GM12878 (cell line): ENCODE results near the gene KLF6. TPM values are rescaled to one million over a fixed set of nuclear protein-coding genes. Genes with fewer than 3 reads are reported as not detected.

Experiments
- CREM ChIP-seq: IDR thresholded peaks from 2 replicates; pipeline ENCODE4 v1.6.1; 2014; ENCODE audit warnings: antibody characterized with exemption, low read depth
- EED ChIP-seq: sonication (generic); IDR thresholded peaks from 2 replicates; pipeline ENCODE4 v1.6.1; 2016; ENCODE audit warnings: antibody characterized with exemption, low read depth
- ETV6 ChIP-seq, 2 experiments: fragments of 450-650 bp in 1 of 2; IDR thresholded peaks in 1 of 2; conservative IDR thresholded peaks in 1 of 2; 2 replicates each; pipeline ENCODE4 v1.6.1; 2014; ENCODE audit warnings: antibody characterized with exemption in 1 of 2, borderline replicate concordance in 1 of 2, low read depth in 1 of 2, mild to moderate bottlenecking in 1 of 2, moderate library complexity in 1 of 2
- HDAC6 ChIP-seq: fragments of 200-600 bp; sonication (generic); IDR thresholded peaks from one replicate; pipeline ENCODE4 v1.8.0; 2017; ENCODE audit warnings: antibody characterized with exemption; ENCODE audit not compliant: unreplicated experiment
- IKZF2 ChIP-seq, 2 experiments: fragments of 450-650 bp; IDR thresholded peaks; 2 replicates each; pipeline ENCODE4 v1.6.1; 2017; ENCODE audit warnings: mild to moderate bottlenecking in 2 of 2, moderate library complexity in 2 of 2
- KLF5 ChIP-seq: fragments of 450-650 bp; IDR thresholded peaks from 2 replicates; pipeline ENCODE4 v1.6.1; 2014; ENCODE audit warnings: mild to moderate bottlenecking; ENCODE audit not compliant: partially characterized antibody
- MAX ChIP-seq: IDR thresholded peaks from 2 replicates; pipeline ENCODE4 v1.6.1; 2012; ENCODE audit warnings: low read depth, low read length, improper control_type of control experiment
- MXI1 ChIP-seq: fragments of 150-350 bp; IDR thresholded peaks from 2 replicates; pipeline ENCODE4 v1.6.1; 2011; ENCODE audit warnings: low read depth, mild to moderate bottlenecking, inconsistent platforms, low read length, improper control_type of control experiment
- NFIC ChIP-seq: IDR thresholded peaks from 2 replicates; pipeline ENCODE4 v1.6.1; 2012; ENCODE audit warnings: low read depth, mild to moderate bottlenecking, inconsistent platforms, low read length, moderate library complexity
- NR2F1 ChIP-seq: fragments of 450-650 bp; conservative IDR thresholded peaks from 2 replicates; pipeline ENCODE4 v1.6.1; 2017; ENCODE audit warnings: mild to moderate bottlenecking
- POLR2A ChIP-seq: IDR thresholded peaks from 2 replicates; pipeline ENCODE4 v1.6.1; 2011; ENCODE audit warnings: low read depth, mild to moderate bottlenecking, low read length
- POU2F2 ChIP-seq: IDR thresholded peaks from 3 replicates; pipeline ENCODE4 v1.6.1; 2011; ENCODE audit warnings: low read depth, mild to moderate bottlenecking, low read length, borderline replicate concordance
- SMAD1 ChIP-seq: fragments of 450-650 bp; IDR thresholded peaks from 2 replicates; pipeline ENCODE4 v1.6.1; 2018; ENCODE audit warnings: mild to moderate bottlenecking, low read depth; ENCODE audit not compliant: partially characterized antibody
- SMAD5 ChIP-seq: IDR thresholded peaks from 2 replicates; pipeline ENCODE4 v1.6.1; 2016; ENCODE audit warnings: antibody characterized with exemption, low read depth
- SP1 ChIP-seq: IDR thresholded peaks from one replicate; pipeline ENCODE4 v1.6.1; 2011; ENCODE audit warnings: low read depth, low read length
- SUZ12 ChIP-seq: fragments of 200-600 bp; sonication (generic); IDR thresholded peaks from one replicate; pipeline ENCODE4 v1.6.1; 2018; ENCODE audit warnings: antibody characterized with exemption, mild to moderate bottlenecking; ENCODE audit not compliant: unreplicated experiment
- TAF1 ChIP-seq: IDR thresholded peaks from 2 replicates; pipeline ENCODE4 v1.6.1; 2011; ENCODE audit warnings: mild to moderate bottlenecking, low read depth, low read length, borderline replicate concordance
- TCF12 ChIP-seq: IDR thresholded peaks from 2 replicates; pipeline ENCODE4 v1.6.1; 2011; ENCODE audit warnings: low read depth, mild to moderate bottlenecking, low read length
- TCF3 ChIP-seq: IDR thresholded peaks from 2 replicates; pipeline ENCODE4 v1.6.1; 2012; ENCODE audit warnings: low read depth, mild to moderate bottlenecking, low read length, borderline replicate concordance; ENCODE audit not compliant: insufficient read depth
- ZNF207 ChIP-seq: fragments of 450-650 bp; IDR thresholded peaks from 2 replicates; pipeline ENCODE4 v1.6.1; 2014; ENCODE audit warnings: antibody characterized with exemption, mild to moderate bottlenecking, borderline replicate concordance
- polyA plus RNA-seq, 11 experiments: library from polyadenylated mRNA; depleted of rRNA in 4 of 11; unstranded in 6 of 11; stranded (reverse) in 5 of 11; fragments of >200 nt; fragmentation: Nextera tagmentation in 4 of 11; fragmentation: Illumina TruSeq in 1 of 11; extraction: Ambion mirVana in 4 of 11; extraction: Trizol in 1 of 11; gene quantifications; 1 replicate in 1 of 11; 2 replicates in 10 of 11; pipeline versions ENCODE4 v1.2.1 to v1.2.3, GENCODE V29; 2011 to 2016; ENCODE audit warnings: inconsistent platforms in 2 of 11, missing spikeins in 2 of 11, low read depth in 1 of 11
- total RNA-seq, 4 experiments: library from RNA; depleted of rRNA in 3 of 4; stranded (reverse); fragments of >200 nt in 3 of 4; fragmentation: Illumina TruSeq in 1 of 4; extraction: Trizol in 1 of 4; gene quantifications; 2 replicates each; pipeline versions ENCODE4 v1.2.1 to v1.2.3, GENCODE V29; 2013 to 2021
- TF ChIP-seq, protein P1 (sequence below): fragments of 450-650 bp; IDR thresholded peaks from 2 replicates; pipeline ENCODE4 v1.6.1; 2017; ENCODE audit warnings: mild to moderate bottlenecking, moderate library complexity
- TF ChIP-seq, protein P2 (sequence below): IDR thresholded peaks from 2 replicates; pipeline ENCODE4 v1.6.1; 2012; ENCODE audit warnings: low read length, inconsistent platforms

Gene KLF6
- total and polyA plus RNA-seq, 10 of the 15 experiments (the other 5 are each of a cell fraction or from before 2014, with no cell fraction given): 7.4 to 54.1 (median 23.5) TPM

DNA sequence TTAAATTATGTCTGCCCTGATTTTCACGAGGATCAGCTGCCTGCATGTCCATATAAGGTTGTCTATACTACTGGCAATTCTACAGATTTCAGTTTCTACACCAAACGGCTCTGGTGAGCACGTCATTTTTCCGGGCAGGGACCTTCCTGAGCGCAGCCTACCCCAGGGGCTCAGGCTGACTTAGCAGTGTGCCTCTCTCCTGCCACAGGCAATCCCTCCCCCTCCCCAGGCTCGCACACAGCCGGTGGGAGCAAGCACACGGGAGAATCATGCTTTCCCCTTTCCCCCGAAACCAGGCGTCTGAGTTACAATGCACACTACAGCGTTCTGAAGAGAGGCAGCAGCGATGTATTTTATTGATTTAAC lies 1.7 kb downstream of the KLF6 start (continued):
- no peak for TF ChIP-seq IKZF2 (IDR thresholded peaks at IDR 0.05)
- TF ChIP-seq HDAC6: no peak
- TF ChIP-seq, protein P1, sequence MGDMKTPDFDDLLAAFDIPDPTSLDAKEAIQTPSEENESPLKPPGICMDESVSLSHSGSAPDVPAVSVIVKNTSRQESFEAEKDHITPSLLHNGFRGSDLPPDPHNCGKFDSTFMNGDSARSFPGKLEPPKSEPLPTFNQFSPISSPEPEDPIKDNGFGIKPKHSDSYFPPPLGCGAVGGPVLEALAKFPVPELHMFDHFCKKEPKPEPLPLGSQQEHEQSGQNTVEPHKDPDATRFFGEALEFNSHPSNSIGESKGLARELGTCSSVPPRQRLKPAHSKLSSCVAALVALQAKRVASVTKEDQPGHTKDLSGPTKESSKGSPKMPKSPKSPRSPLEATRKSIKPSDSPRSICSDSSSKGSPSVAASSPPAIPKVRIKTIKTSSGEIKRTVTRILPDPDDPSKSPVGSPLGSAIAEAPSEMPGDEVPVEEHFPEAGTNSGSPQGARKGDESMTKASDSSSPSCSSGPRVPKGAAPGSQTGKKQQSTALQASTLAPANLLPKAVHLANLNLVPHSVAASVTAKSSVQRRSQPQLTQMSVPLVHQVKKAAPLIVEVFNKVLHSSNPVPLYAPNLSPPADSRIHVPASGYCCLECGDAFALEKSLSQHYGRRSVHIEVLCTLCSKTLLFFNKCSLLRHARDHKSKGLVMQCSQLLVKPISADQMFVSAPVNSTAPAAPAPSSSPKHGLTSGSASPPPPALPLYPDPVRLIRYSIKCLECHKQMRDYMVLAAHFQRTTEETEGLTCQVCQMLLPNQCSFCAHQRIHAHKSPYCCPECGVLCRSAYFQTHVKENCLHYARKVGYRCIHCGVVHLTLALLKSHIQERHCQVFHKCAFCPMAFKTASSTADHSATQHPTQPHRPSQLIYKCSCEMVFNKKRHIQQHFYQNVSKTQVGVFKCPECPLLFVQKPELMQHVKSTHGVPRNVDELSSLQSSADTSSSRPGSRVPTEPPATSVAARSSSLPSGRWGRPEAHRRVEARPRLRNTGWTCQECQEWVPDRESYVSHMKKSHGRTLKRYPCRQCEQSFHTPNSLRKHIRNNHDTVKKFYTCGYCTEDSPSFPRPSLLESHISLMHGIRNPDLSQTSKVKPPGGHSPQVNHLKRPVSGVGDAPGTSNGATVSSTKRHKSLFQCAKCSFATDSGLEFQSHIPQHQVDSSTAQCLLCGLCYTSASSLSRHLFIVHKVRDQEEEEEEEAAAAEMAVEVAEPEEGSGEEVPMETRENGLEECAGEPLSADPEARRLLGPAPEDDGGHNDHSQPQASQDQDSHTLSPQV: no peak
- no peak for TF ChIP-seq SP1
- peak; percentile 42; the same call in 1 of the 2 replicates for TF ChIP-seq EED
- TF ChIP-seq ZNF207: peak; percentile 32; the same call in 1 of the 2 replicates
- peak; percentile 61 for TF ChIP-seq CREM
- TF ChIP-seq, protein P2, sequence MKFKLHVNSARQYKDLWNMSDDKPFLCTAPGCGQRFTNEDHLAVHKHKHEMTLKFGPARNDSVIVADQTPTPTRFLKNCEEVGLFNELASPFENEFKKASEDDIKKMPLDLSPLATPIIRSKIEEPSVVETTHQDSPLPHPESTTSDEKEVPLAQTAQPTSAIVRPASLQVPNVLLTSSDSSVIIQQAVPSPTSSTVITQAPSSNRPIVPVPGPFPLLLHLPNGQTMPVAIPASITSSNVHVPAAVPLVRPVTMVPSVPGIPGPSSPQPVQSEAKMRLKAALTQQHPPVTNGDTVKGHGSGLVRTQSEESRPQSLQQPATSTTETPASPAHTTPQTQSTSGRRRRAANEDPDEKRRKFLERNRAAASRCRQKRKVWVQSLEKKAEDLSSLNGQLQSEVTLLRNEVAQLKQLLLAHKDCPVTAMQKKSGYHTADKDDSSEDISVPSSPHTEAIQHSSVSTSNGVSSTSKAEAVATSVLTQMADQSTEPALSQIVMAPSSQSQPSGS: peak; percentile 21; the same call in 1 of the 2 replicates
- TF ChIP-seq SMAD5: peak; percentile 71
- TF ChIP-seq MAX: 0 out of 2 replicates have a peak, but pooled peaks have one; percentile 41
- peak; percentile 80 for TF ChIP-seq TAF1
- peak; percentile 64; the same call in 1 of the 2 replicates for TF ChIP-seq TCF12
- TF ChIP-seq TCF3: 0 out of 2 replicates have a peak, but pooled peaks have one; percentile 17
- TF ChIP-seq NFIC: peak; percentile 13; the same call in 1 of the 2 replicates
- peak; percentile 58 for TF ChIP-seq SMAD1
- 0 out of 2 replicates have a peak, but pooled peaks have one; percentile 3 for TF ChIP-seq MXI1
- no peak for TF ChIP-seq SUZ12
- TF ChIP-seq POU2F2: peak; percentile 67; the same call in 2 of the 3 replicates
- TF ChIP-seq NR2F1: no peak
- no peak for TF ChIP-seq KLF5
- peak; percentile 92 for TF ChIP-seq POLR2A
- TF ChIP-seq ETV6 (conservative IDR thresholded peaks at IDR 0.05 in 1 of 2, IDR thresholded peaks at IDR 0.05 in 1 of 2; ENCODE audit: borderline replicate concordance in 1 of 2, low read depth in 1 of 2): 0 out of 4 replicates have a peak, but pooled peaks of 1 of the 2 experiments have one; percentile 26
